Neural cell (in vitro differentiated cells): ENCODE results near the gene ANKRD33B.

ENCODE experiments used
- CTCF ChIP-seq: fragments of 450-650 bp; IDR thresholded peaks from 2 replicates; pipeline ENCODE4 v1.5.1; 2014; ENCODE audit warnings: antibody characterized with exemption, mild to moderate bottlenecking, moderate library complexity; ENCODE audit not compliant: poor library complexity, severe bottlenecking
- EZH2 ChIP-seq: fragments of 200-600, 300-800 bp; shearing (Covaris generic), sonication (generic); IDR thresholded peaks from 2 replicates; pipeline ENCODE4 v1.6.1; 2014; ENCODE audit warnings: antibody characterized with exemption, low read length, borderline replicate concordance, mild to moderate bottlenecking; ENCODE audit not compliant: insufficient read depth, poor library complexity, severe bottlenecking
- POLR2AphosphoS5 ChIP-seq: IDR thresholded peaks from 2 replicates; pipeline ENCODE4 v1.6.1; 2012

GRCh38 chr5:10582512-10582897, 18.6 kb downstream of the ANKRD33B start:
- TF ChIP-seq EZH2 (no peak), CTCF (no peak), POLR2AphosphoS5 (no peak)
